Heart left ventricle (tissue), 16 donors: ENCODE data around the gene EDDM3A. TPM values are rescaled to one million over a fixed set of nuclear protein-coding genes. Genes with fewer than 3 reads are reported as not detected.

ENCODE experiments used
- ATAC-seq, 4 donors: fragments of 200-7000 bp; cut with Tn5 transposase; one replicate each; pipeline ENCODE4 v1.9.1; 2020 to 2022; ENCODE audit warnings: moderate library complexity in 4 of 4, mild to moderate bottlenecking in 3 of 4, moderate number of reproducible peaks in 1 of 4
- DNase-seq, 5 donors: peaks; one replicate each; pipeline ENCODE4 v3.0.0-alpha.2; 2020
- H3K27ac ChIP-seq, 12 donors: fragments of 200-600 bp; sonication (generic) in 4 of 12; one replicate each; pipeline versions ENCODE4 v1.5.0 to v1.8.0; 2016 to 2022; ENCODE audit warnings: mild to moderate bottlenecking in 2 of 12
- H3K27me3 ChIP-seq, 9 donors: fragments of 200-600 bp; sonication (generic) in 2 of 9; one replicate each; pipeline versions ENCODE4 v1.5.1 to v1.8.0; 2016 to 2022; ENCODE audit warnings: mild to moderate bottlenecking in 3 of 9
- H3K36me3 ChIP-seq, 9 donors: fragments of 200-600 bp; sonication (generic) in 2 of 9; one replicate each; pipeline versions ENCODE4 v1.5.0 to v1.8.0; 2018 to 2022; ENCODE audit warnings: mild to moderate bottlenecking in 2 of 9
- H3K4me1 ChIP-seq, 12 donors: fragments of 200-600 bp; sonication (generic) in 4 of 12; one replicate each; pipeline versions ENCODE4 v1.5.0 to v1.8.0; 2016 to 2022; ENCODE audit warnings: mild to moderate bottlenecking in 3 of 12
- H3K4me3 ChIP-seq, 12 donors: fragments of 200-600 bp; sonication (generic) in 4 of 12; one replicate each; pipeline versions ENCODE4 v1.5.0 to v1.8.0; 2017 to 2022; ENCODE audit warnings: mild to moderate bottlenecking in 9 of 12, moderate library complexity in 4 of 12
- H3K9me3 ChIP-seq, 12 donors: fragments of 200-600 bp; sonication (generic) in 4 of 12; one replicate each; pipeline versions ENCODE4 v1.5.0 to v1.8.0; 2016 to 2022; ENCODE audit warnings: mild to moderate bottlenecking in 1 of 12
- POLR2A ChIP-seq, 2 donors: fragments of 450-650 bp; IDR thresholded peaks; one replicate each; pipeline ENCODE4 v1.6.1; 2017; ENCODE audit warnings: antibody characterized with exemption in 2 of 2, mild to moderate bottlenecking in 2 of 2, moderate library complexity in 2 of 2
- WGBS, 4 donors: extraction: QIAGEN DNeasy Blood & Tissue Kit in 2 of 4; methylation state at CpG; one replicate each; pipeline versions ENCODE4 v1.1.5 to v1.1.7; 2013 to 2018; 5-methylcytosine and 5-hydroxymethylcytosine counted together
- intact Hi-C, 10 donors: fragments of 100-400 bp; cut with DNase I; formaldehyde crosslinking; loops; one replicate each; pipeline versions ENCODE4 v1.11.1 to v1.14.2; 2022
- polyA plus RNA-seq, 2 donors: library from polyadenylated mRNA; stranded (reverse); fragments of 200-250 nt; gene quantifications; one replicate each; pipeline ENCODE4 v1.2.3, GENCODE V29; 2013
- total RNA-seq, 9 donors: library from RNA; depleted of rRNA in 2 of 9; stranded (reverse); fragments of >200 nt in 2 of 9; fragmentation: NEBNext Ultra II Directional in 3 of 9; extraction: Animal tissue kit (Norgen Biotek cat#: 25700) in 3 of 9; gene quantifications; one replicate each; pipeline versions ENCODE4 v1.1.0 to v1.2.4, GENCODE V29; 2016 to 2023
- TF ChIP-seq, protein P1 (sequence below), 12 donors: fragments of 200-600 bp; sonication (generic) in 4 of 12; IDR thresholded peaks; one replicate each; pipeline versions ENCODE4 v1.5.0 to v1.8.0; 2018 to 2022; ENCODE audit warnings: antibody characterized with exemption in 12 of 12, mild to moderate bottlenecking in 5 of 12
- donor health status: ischemic (EF 13 %, LVEDD 7.1; RV severe dilation, severe dysfunction).
- donor health status: healthy with polysubstance abuse.
- donor health status: DM: no; HTN: yes; CAD: no.
- donor health status: DM: no; HTN: no; CAD: no.
- donor health status: ischemic (EF 25% LVEDD 6.9; RV normal size, moderate dysfunction).
- donor health status: ischemic (EF 25% LVEDD 5.7; RV mildly dilated, moderate dysfunction).
- donor health status: healthy.
- donor health status: DM: yes; HTN: yes; CAD: no.
- donor health status: ischemic (EF 35%, LVEDD 5.7; RV mildly dilated, moderate dysfunction).
- donor health status: nonischemic (EF 11% LVEDD 7.7; RV severe dilation, severe dysfunction).
- donor health status: DM: yes; HTN: yes; CAD: no.
- donor health status: PGD.
- donor health status: ischemic (EF 29% LVEDD 5.4; RV normal size, mild dysfunction).
- donor health status: nonischemic (EF 23%, LVEDD 6.1; RV moderate dilation, normal function).

Gene EDDM3A
- total and polyA plus RNA-seq, 11 donors, result not detected

DNA sequence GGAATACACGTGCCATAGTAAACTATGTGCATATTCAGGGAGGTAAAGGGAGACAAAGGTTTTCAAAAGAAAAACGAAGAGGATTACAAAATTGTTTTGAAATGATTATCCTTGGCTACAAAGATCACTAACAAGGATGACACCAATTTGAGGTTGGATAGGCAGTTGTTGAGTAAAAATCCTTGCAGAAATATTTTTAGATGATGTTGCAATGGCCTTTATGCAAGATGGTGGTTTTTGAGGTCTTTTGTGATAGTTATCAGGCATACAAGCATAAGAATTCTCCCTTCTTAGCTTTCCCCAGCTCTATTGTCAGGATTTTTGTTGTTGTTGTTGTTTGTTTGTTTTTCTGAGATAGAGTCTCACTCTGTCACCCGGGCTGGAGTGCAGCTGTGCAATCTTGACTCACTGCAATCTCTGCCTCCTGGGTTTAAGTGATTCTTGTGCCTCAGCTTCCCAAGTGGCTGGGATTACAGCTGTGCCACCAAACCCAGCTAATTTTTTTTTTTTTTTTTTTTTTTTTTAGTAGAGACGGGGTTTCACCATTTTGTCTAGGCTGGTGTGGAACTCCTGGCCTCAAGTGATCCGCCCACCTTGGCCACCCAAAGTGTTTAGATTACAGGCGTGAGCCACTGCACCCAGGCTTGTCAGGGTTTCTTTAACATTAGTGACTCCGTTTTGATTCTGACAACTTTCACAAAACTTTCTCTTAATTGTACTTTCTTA lies 49.1 kb downstream of the EDDM3A start:
- peak overlapping the region in 1 of 12 donors; percentile 32 for H3K27ac ChIP-seq
- no peak for ATAC-seq
- no peak overlapping the region for H3K4me3 ChIP-seq
- no peak for DNase-seq
- TF ChIP-seq, protein P1, sequence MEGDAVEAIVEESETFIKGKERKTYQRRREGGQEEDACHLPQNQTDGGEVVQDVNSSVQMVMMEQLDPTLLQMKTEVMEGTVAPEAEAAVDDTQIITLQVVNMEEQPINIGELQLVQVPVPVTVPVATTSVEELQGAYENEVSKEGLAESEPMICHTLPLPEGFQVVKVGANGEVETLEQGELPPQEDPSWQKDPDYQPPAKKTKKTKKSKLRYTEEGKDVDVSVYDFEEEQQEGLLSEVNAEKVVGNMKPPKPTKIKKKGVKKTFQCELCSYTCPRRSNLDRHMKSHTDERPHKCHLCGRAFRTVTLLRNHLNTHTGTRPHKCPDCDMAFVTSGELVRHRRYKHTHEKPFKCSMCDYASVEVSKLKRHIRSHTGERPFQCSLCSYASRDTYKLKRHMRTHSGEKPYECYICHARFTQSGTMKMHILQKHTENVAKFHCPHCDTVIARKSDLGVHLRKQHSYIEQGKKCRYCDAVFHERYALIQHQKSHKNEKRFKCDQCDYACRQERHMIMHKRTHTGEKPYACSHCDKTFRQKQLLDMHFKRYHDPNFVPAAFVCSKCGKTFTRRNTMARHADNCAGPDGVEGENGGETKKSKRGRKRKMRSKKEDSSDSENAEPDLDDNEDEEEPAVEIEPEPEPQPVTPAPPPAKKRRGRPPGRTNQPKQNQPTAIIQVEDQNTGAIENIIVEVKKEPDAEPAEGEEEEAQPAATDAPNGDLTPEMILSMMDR (IDR thresholded peaks at IDR 0.05), result no peak
- TF ChIP-seq POLR2A (IDR thresholded peaks at IDR 0.05), result no peak
- peaks cover 0 to 47% (median 20%) of the 10 kb centered on the region in 12 donors for H3K4me1 ChIP-seq
- intact Hi-C loops, result no loop called here
- no peaks in the 10 kb centered on the region for H3K9me3 ChIP-seq
- H3K27me3 ChIP-seq, result no peaks in the 10 kb centered on the region
- no peaks in the 10 kb centered on the region for H3K36me3 ChIP-seq
- WGBS, 4 donors, result 82 to 93% (median 85%) methylated on average over 7 of the region's 7 CpGs

DNA sequence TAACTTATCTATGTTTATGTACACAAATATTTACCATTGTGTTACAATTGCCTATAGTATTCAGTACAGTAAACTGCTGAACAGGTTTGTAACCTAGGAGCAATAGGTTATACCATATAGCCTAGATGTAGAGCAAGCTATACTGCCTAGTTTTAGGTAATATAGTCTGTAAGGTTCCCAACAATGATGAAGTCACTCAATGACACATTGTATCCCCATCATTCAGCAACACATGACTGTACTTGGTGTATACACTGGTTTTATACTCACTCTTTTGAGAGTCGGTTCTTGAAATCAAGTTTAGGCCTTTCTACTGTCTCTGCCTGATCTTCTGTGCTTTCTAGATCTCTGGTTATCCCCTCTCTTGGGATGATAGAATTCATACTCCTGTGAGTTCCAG lies 51.5 kb downstream of the EDDM3A start:
- Histone ChIP-seq H3K9me3 (no peaks in the 10 kb centered on the region), H3K4me1 (peaks cover 0 to 63% (median 20%) of the 10 kb centered on the region in 12 donors), H3K27me3 (no peaks in the 10 kb centered on the region), H3K36me3 (peaks cover 0 to 4% (median 0%) of the 10 kb centered on the region in 9 donors), H3K4me3 (no peak overlapping the region), H3K27ac (peak overlapping the region in 3 of 12 donors; percentile 39 to 90 (median 85))
- ATAC-seq (no peak), DNase-seq (no peak)
- TF ChIP-seq, protein P1 (IDR thresholded peaks at IDR 0.05), result no peak
- no peak for TF ChIP-seq POLR2A (IDR thresholded peaks at IDR 0.05)
- 81 to 94% (median 93%) methylated on average over 1 of the region's 1 CpG for WGBS, 4 donors
- intact Hi-C loops, result no loop called here

Other genes starting within 250 kb of the EDDM3A start
- under 1 TPM in 5 of 9 donors, not detected in 4; 0.21 to 0.34 (median 0.27) TPM for gene RNASE10, start 240.3 kb upstream of the EDDM3A start, total RNA-seq
- gene RNASE10, start 240.3 kb upstream of the EDDM3A start, polyA plus RNA-seq, result not detected
- not detected for gene RNASE9, start 184.8 kb upstream of the EDDM3A start, total RNA-seq
- not detected for gene RNASE9, start 184.8 kb upstream of the EDDM3A start, polyA plus RNA-seq
- not detected for gene RNASE11, start 157.9 kb upstream of the EDDM3A start, total RNA-seq
- not detected for gene RNASE11, start 157.9 kb upstream of the EDDM3A start, polyA plus RNA-seq
- gene RNASE12, start 154.5 kb upstream of the EDDM3A start, total RNA-seq, result not detected
- gene RNASE12, start 154.5 kb upstream of the EDDM3A start, polyA plus RNA-seq, result not detected
- gene OR6S1, start 104.2 kb upstream of the EDDM3A start, total RNA-seq, result not detected
- not detected for gene OR6S1, start 104.2 kb upstream of the EDDM3A start, polyA plus RNA-seq
- 10 to 100 TPM in 3 of 9 donors, 1 to 10 TPM in 6; 4.7 to 22.2 (median 8.1) TPM for gene RNASE4, start 61.3 kb upstream of the EDDM3A start, total RNA-seq
- 1 to 10 TPM; 9.8 TPM for gene RNASE4, start 61.3 kb upstream of the EDDM3A start, polyA plus RNA-seq
- 1 to 10 TPM; 2.1 to 9.3 (median 4.0) TPM for gene ANG, start 57.1 kb upstream of the EDDM3A start, total RNA-seq
- 1 to 10 TPM; 3.3 to 4.3 TPM for gene ANG, start 57.1 kb upstream of the EDDM3A start, polyA plus RNA-seq
- not detected for gene EDDM3B, start 22.5 kb downstream of the EDDM3A start, total RNA-seq
- not detected for gene EDDM3B, start 22.5 kb downstream of the EDDM3A start, polyA plus RNA-seq
- 10 to 100 TPM in 2 of 9 donors, 1 to 10 TPM in 7; 2.5 to 39.9 (median 5.2) TPM for gene RNASE6, start 35.4 kb downstream of the EDDM3A start, total RNA-seq
- gene RNASE6, start 35.4 kb downstream of the EDDM3A start, polyA plus RNA-seq, result 1 to 10 TPM; 1.1 to 6.3 TPM
- gene RNASE1, start 57.0 kb downstream of the EDDM3A start, total RNA-seq, result 100 to 1,000 TPM; 127 to 654 (median 294) TPM
- 100 to 1,000 TPM; 199 to 242 TPM for gene RNASE1, start 57.0 kb downstream of the EDDM3A start, polyA plus RNA-seq
- under 1 TPM in 2 of 9 donors, not detected in 7; 0.38 to 0.61 TPM for gene RNASE3, start 145.5 kb downstream of the EDDM3A start, total RNA-seq
- gene RNASE3, start 145.5 kb downstream of the EDDM3A start, polyA plus RNA-seq, result under 1 TPM in 1 of 2 donors, not detected in 1; 0.12 TPM
- gene RNASE2, start 209.6 kb downstream of the EDDM3A start, total RNA-seq, result 10 to 100 TPM in 1 of 9 donors, 1 to 10 TPM in 3, under 1 TPM in 2, not detected in 3; 0.80 to 16.6 (median 2.0) TPM
- 1 to 10 TPM; 2.1 to 4.5 TPM for gene RNASE2, start 209.6 kb downstream of the EDDM3A start, polyA plus RNA-seq
- 10 to 100 TPM; 31.3 to 59.5 (median 43.2) TPM for gene METTL17, start 244.1 kb downstream of the EDDM3A start, total RNA-seq
- gene METTL17, start 244.1 kb downstream of the EDDM3A start, polyA plus RNA-seq, result 10 to 100 TPM; 51.0 to 53.2 TPM